PFSK-1 (cell line): Measurements from ENCODE around the gene IPO11.
A peak's percentile ranks its signal among the peaks of the same experiment; 100 is the strongest.

Experiments used
- POLR2AphosphoS5 ChIP-seq: IDR thresholded peaks from 2 replicates; pipeline ENCODE4 v1.6.1; 2012; ENCODE audit warnings: low read depth, mild to moderate bottlenecking, control low read depth, low read length, moderate library complexity
- SIN3A ChIP-seq: IDR thresholded peaks from 2 replicates; pipeline ENCODE4 v1.6.1; 2012; ENCODE audit warnings: mild to moderate bottlenecking, low read length, moderate library complexity, borderline replicate concordance; ENCODE audit not compliant: insufficient read depth
- TAF1 ChIP-seq: IDR thresholded peaks from 2 replicates; pipeline ENCODE4 v1.6.1; 2012; ENCODE audit warnings: low read length, control low read depth, borderline replicate concordance; ENCODE audit not compliant: insufficient read depth
- TF ChIP-seq, protein P1 (sequence below), 2 experiments: IDR thresholded peaks; 2 replicates each; pipeline versions ENCODE4 v1.6.1 to v1.8.0; 2011 to 2012; ENCODE audit warnings: low read depth in 2 of 2, low read length in 2 of 2, control low read depth in 1 of 2, inconsistent platforms in 1 of 2, mild to moderate bottlenecking in 1 of 2, moderate library complexity in 1 of 2; ENCODE audit not compliant: insufficient read depth in 1 of 2

DNA sequence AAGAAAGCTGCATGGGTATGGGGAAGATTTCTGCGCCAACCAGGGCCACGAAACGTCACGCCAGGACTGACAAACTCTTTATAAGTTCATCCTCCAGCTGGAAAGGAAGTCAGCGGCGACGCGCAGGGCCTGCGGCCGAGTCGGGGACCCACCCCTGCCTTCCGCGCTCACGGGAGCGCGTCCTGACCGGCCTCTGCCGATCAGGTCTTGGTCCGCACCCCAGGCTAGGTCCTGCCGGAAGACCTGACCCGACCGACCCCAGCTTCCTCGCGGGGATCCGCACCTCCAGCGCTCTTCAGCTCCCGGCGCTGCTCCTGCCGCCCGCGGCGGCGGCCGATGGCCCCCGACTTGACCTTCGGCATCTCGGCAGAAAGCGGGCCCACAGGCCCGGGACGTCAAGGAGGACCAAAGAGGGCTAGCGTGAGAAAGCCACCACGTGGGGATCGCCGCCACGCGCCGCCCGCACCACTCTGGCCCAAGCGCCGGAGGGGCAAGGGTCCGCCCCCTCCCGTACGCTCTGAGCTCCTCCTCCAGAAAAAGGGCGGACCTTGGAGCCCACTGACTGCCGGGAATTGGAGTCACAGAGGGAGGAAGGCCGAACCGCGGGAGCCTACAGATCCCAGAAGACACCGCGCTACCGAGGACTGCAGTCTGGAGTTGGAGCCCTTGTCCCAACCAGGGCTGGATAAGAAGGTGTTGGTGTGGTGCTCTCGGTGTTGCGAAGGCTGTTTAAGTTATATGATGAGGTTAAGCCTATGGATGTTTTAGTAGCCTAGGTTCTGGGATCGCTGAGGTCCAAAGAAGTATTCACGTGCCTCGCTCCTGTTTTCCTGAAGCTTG is 8.9 kb upstream of the IPO11 start, which contains the start of gene DIMT1:
- TF ChIP-seq SIN3A (no peak; the same call in 1 of the 2 replicates), TAF1 (peak; percentile 93), POLR2AphosphoS5 (peak; percentile 95)
- TF ChIP-seq, protein P1, sequence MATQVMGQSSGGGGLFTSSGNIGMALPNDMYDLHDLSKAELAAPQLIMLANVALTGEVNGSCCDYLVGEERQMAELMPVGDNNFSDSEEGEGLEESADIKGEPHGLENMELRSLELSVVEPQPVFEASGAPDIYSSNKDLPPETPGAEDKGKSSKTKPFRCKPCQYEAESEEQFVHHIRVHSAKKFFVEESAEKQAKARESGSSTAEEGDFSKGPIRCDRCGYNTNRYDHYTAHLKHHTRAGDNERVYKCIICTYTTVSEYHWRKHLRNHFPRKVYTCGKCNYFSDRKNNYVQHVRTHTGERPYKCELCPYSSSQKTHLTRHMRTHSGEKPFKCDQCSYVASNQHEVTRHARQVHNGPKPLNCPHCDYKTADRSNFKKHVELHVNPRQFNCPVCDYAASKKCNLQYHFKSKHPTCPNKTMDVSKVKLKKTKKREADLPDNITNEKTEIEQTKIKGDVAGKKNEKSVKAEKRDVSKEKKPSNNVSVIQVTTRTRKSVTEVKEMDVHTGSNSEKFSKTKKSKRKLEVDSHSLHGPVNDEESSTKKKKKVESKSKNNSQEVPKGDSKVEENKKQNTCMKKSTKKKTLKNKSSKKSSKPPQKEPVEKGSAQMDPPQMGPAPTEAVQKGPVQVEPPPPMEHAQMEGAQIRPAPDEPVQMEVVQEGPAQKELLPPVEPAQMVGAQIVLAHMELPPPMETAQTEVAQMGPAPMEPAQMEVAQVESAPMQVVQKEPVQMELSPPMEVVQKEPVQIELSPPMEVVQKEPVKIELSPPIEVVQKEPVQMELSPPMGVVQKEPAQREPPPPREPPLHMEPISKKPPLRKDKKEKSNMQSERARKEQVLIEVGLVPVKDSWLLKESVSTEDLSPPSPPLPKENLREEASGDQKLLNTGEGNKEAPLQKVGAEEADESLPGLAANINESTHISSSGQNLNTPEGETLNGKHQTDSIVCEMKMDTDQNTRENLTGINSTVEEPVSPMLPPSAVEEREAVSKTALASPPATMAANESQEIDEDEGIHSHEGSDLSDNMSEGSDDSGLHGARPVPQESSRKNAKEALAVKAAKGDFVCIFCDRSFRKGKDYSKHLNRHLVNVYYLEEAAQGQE (IDR thresholded peaks at IDR 0.05; ENCODE audit: insufficient read depth in 1 of 2, low read depth in 2 of 2, low read length in 2 of 2): no peak
